ENCODE results near the gene SH3RF1. TPM values are rescaled to one million over a fixed set of nuclear protein-coding genes. Genes with fewer than 3 reads are reported as not detected.
"Not testable (repeated sequence)": the region's sequence is repeated elsewhere in the genome, so short reads cannot be mapped to it uniquely, and the experiment has no call there.

Gene SH3RF1
- total and polyA plus RNA-seq, 2 experiments from 2014 or later = 7.8 to 12.4 TPM

GRCh38 chr4:169195032-169195431, 75.7 kb downstream of the SH3RF1 start:
- H3F3A ChIP-seq (replicated peaks; ENCODE audit: low read depth) = no peaks in the 10 kb centered on the region
- H3K4me2 ChIP-seq = no peak overlapping the region
- Mint-ChIP-seq H3K36me3 (ENCODE audit: low read depth) (no peaks in the 10 kb centered on the region; the same call in 2 of the 3 replicates), H3K9me3 (no peaks in the 10 kb centered on the region; the same call in 2 of the 3 replicates), H3K27ac (no peak overlapping the region), H3K27me3 (ENCODE audit: insufficient read depth, low read depth, poor library complexity) (no peaks in the 10 kb centered on the region), H3K4me1 (peaks cover 5% of the 10 kb centered on the region; the same call in 2 of the 3 replicates), H3K4me3 (no peak overlapping the region)
- H3K4me1 ChIP-seq (ENCODE audit: insufficient read depth) = peaks cover 3% of the 10 kb centered on the region; the same call in 1 of the 2 replicates
- no peak for ATAC-seq
- H4K20me1 ChIP-seq (replicated peaks; ENCODE audit: insufficient read depth) = no peaks in the 10 kb centered on the region
- no peak for TF ChIP-seq JUNB (IDR thresholded peaks at IDR 0.05; ENCODE audit: unreplicated experiment)
- TF ChIP-seq, protein P1, sequence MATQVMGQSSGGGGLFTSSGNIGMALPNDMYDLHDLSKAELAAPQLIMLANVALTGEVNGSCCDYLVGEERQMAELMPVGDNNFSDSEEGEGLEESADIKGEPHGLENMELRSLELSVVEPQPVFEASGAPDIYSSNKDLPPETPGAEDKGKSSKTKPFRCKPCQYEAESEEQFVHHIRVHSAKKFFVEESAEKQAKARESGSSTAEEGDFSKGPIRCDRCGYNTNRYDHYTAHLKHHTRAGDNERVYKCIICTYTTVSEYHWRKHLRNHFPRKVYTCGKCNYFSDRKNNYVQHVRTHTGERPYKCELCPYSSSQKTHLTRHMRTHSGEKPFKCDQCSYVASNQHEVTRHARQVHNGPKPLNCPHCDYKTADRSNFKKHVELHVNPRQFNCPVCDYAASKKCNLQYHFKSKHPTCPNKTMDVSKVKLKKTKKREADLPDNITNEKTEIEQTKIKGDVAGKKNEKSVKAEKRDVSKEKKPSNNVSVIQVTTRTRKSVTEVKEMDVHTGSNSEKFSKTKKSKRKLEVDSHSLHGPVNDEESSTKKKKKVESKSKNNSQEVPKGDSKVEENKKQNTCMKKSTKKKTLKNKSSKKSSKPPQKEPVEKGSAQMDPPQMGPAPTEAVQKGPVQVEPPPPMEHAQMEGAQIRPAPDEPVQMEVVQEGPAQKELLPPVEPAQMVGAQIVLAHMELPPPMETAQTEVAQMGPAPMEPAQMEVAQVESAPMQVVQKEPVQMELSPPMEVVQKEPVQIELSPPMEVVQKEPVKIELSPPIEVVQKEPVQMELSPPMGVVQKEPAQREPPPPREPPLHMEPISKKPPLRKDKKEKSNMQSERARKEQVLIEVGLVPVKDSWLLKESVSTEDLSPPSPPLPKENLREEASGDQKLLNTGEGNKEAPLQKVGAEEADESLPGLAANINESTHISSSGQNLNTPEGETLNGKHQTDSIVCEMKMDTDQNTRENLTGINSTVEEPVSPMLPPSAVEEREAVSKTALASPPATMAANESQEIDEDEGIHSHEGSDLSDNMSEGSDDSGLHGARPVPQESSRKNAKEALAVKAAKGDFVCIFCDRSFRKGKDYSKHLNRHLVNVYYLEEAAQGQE (IDR thresholded peaks at IDR 0.05; ENCODE audit: unreplicated experiment) = no peak
- no peak for TF ChIP-seq EZH2 (IDR thresholded peaks at IDR 0.05; ENCODE audit: low read depth, unreplicated experiment)
- TF ChIP-seq EZH2phosphoT487 (IDR thresholded peaks at IDR 0.05; ENCODE audit: unreplicated experiment) = no peak
- H3K9me2 ChIP-seq (ENCODE audit: insufficient read depth) = no peaks in the 10 kb centered on the region
- H3K79me2 ChIP-seq (replicated peaks; ENCODE audit: insufficient read depth) = peaks cover 12% of the 10 kb centered on the region; the same call in 1 of the 2 replicates
- H3K27ac ChIP-seq (ENCODE audit: low read depth) = no peak overlapping the region
- no peak overlapping the region for H2AFZ ChIP-seq
- H3K27me3 ChIP-seq (ENCODE audit: insufficient read depth) = no peaks in the 10 kb centered on the region
- H3K36me3 ChIP-seq (ENCODE audit: insufficient read depth) = no peaks in the 10 kb centered on the region
- DNase-seq (ENCODE audit: low spot score) = no peak
- H3K4me3 ChIP-seq = no peak overlapping the region

- H3F3A ChIP-seq (replicated peaks; ENCODE audit: low read depth); H3K27ac ChIP-seq (ENCODE audit: low read depth); H3K36me3 ChIP-seq (ENCODE audit: insufficient read depth); H3K9me2 ChIP-seq (ENCODE audit: insufficient read depth); H3K9me3 Mint-ChIP-seq; H3K4me2 ChIP-seq; H3K4me3 ChIP-seq; H2AFZ ChIP-seq; H3K27me3 Mint-ChIP-seq (ENCODE audit: insufficient read depth, low read depth, poor library complexity); ATAC-seq; H3K27me3 ChIP-seq (ENCODE audit: insufficient read depth); DNase-seq (ENCODE audit: low spot score); H3K36me3 Mint-ChIP-seq (ENCODE audit: low read depth); H4K20me1 ChIP-seq (replicated peaks; ENCODE audit: insufficient read depth); H3K4me3 Mint-ChIP-seq: not testable (repeated sequence)
- Histone ChIP-seq H3K4me1 (ENCODE audit: insufficient read depth) (peaks cover 16% of the 10 kb centered on the region), H3K79me2 (replicated peaks; ENCODE audit: insufficient read depth) (peaks cover 48% of the 10 kb centered on the region)
- Mint-ChIP-seq H3K27ac (peak overlapping the region; percentile 6; the same call in 1 of the 2 replicates), H3K4me1 (peaks cover 25% of the 10 kb centered on the region)
Observed at GRCh38 chr4:169189968-169190367, 80.8 kb downstream of the SH3RF1 start.

GRCh38 chr4:169189372-169189771, 81.4 kb downstream of the SH3RF1 start:
- H3K4me1 ChIP-seq (ENCODE audit: insufficient read depth) = peaks cover 16% of the 10 kb centered on the region
- no peaks in the 10 kb centered on the region for H3K36me3 Mint-ChIP-seq (ENCODE audit: low read depth)
- H3K9me3 Mint-ChIP-seq = no peaks in the 10 kb centered on the region
- H3K4me3 Mint-ChIP-seq = no peak overlapping the region
- no peak for DNase-seq (ENCODE audit: low spot score)
- no peak overlapping the region for H3K27ac ChIP-seq (ENCODE audit: low read depth)
- H3K9me2 ChIP-seq (ENCODE audit: insufficient read depth) = no peaks in the 10 kb centered on the region
- peaks cover 51% of the 10 kb centered on the region for H3K79me2 ChIP-seq (replicated peaks; ENCODE audit: insufficient read depth)
- no peaks in the 10 kb centered on the region for H3K36me3 ChIP-seq (ENCODE audit: insufficient read depth)
- H2AFZ ChIP-seq = no peak overlapping the region
- H3K27me3 ChIP-seq (ENCODE audit: insufficient read depth) = no peaks in the 10 kb centered on the region
- H3K4me1 Mint-ChIP-seq = peaks cover 26% of the 10 kb centered on the region
- H3F3A ChIP-seq (replicated peaks; ENCODE audit: low read depth) = no peaks in the 10 kb centered on the region
- no peak for ATAC-seq
- H3K4me2 ChIP-seq = no peak overlapping the region
- H3K4me3 ChIP-seq = no peak overlapping the region
- H3K27me3 Mint-ChIP-seq (ENCODE audit: insufficient read depth, low read depth, poor library complexity) = peaks cover 2% of the 10 kb centered on the region
- H4K20me1 ChIP-seq (replicated peaks; ENCODE audit: insufficient read depth) = no peaks in the 10 kb centered on the region
- H3K27ac Mint-ChIP-seq = no peak overlapping the region
- TF ChIP-seq CREB1 (CRISPR knock-in tag; IDR thresholded peaks at IDR 0.05; ENCODE audit: low read depth) = no peak
- TF ChIP-seq EZH2phosphoT487 (IDR thresholded peaks at IDR 0.05; ENCODE audit: unreplicated experiment) = no peak
- no peak for TF ChIP-seq POLR2AphosphoS5 (IDR thresholded peaks at IDR 0.05; ENCODE audit: low read depth)
- TF ChIP-seq, protein P1 (IDR thresholded peaks at IDR 0.05; ENCODE audit: unreplicated experiment) = no peak
- no peak for TF ChIP-seq ZNF114 (CRISPR knock-in tag; IDR thresholded peaks at IDR 0.05)
- no peak for TF ChIP-seq NANOG (IDR thresholded peaks at IDR 0.05; ENCODE audit: borderline replicate concordance)
- no peak for TF ChIP-seq ZNF331 (CRISPR knock-in tag; IDR thresholded peaks at IDR 0.05; ENCODE audit: low read depth)
- TF ChIP-seq STAT1 (IDR thresholded peaks at IDR 0.05; ENCODE audit: unreplicated experiment) = no peak
- no peak for TF ChIP-seq EZH2 (IDR thresholded peaks at IDR 0.05; ENCODE audit: low read depth, unreplicated experiment)

Data from GM23338 (cell line).